ENCODE results near the gene GSTA2.
"Not testable (repeated sequence)": the region's sequence is repeated elsewhere in the genome, so short reads cannot be mapped to it uniquely, and the experiment has no call there.

Gene GSTA2

GRCh38 chr6:52718550-52718949 is 44.7 kb downstream of the GSTA2 start:
- H3K4ac ChIP-seq (ENCODE audit: low read depth in 1 of 2, low read length in 2 of 2), result no peak overlapping the region
- H3K9ac ChIP-seq (ENCODE audit: low read length), result no peak overlapping the region
- H3K14ac ChIP-seq (ENCODE audit: low read length in 2 of 2), result no peak overlapping the region
- H2BK15ac ChIP-seq (ENCODE audit: low read depth, poor library complexity, severe bottlenecking), result no peak overlapping the region
- H3K36me3 ChIP-seq (ENCODE audit: control insufficient read depth in 1 of 2, insufficient read depth in 2 of 2, low read depth in 1 of 2, low read length in 2 of 2), result no peaks in the 10 kb centered on the region
- no peak for DNase-seq
- no peak overlapping the region for H2AK5ac ChIP-seq (ENCODE audit: low read length, severe bottlenecking)
- peaks cover 0 to 2% of the 10 kb centered on the region in 2 experiments for H3K27me3 ChIP-seq (ENCODE audit: control insufficient read depth in 1 of 2, insufficient read depth in 1 of 2, low read length in 2 of 2)
- H3K4me3 ChIP-seq (ENCODE audit: insufficient read depth in 1 of 2, low read depth in 1 of 2, low read length in 2 of 2), result no peak overlapping the region
- no peak overlapping the region for H3K4me2 ChIP-seq (ENCODE audit: low read length, poor library complexity, severe bottlenecking)
- no peaks in the 10 kb centered on the region for H3K4me1 ChIP-seq (ENCODE audit: control insufficient read depth, insufficient read depth, low read depth, low read length)
- H3K9me3 ChIP-seq (ENCODE audit: control insufficient read depth, low read length), result no peaks in the 10 kb centered on the region
- H3K27ac ChIP-seq (ENCODE audit: low read length, poor library complexity, severe bottlenecking), result no peak overlapping the region
- no peak overlapping the region for H2BK12ac ChIP-seq (ENCODE audit: low read length in 2 of 2)
- no peaks in the 10 kb centered on the region for H3K79me1 ChIP-seq (replicated peaks; ENCODE audit: low read length, poor library complexity, severe bottlenecking)
- H3K18ac ChIP-seq (ENCODE audit: low read depth in 1 of 2, low read length in 2 of 2), result no peak overlapping the region
- no peak overlapping the region for H4K91ac ChIP-seq (ENCODE audit: low read length)
- H2BK120ac ChIP-seq (ENCODE audit: low read depth, low read length), result no peak overlapping the region
- H3K23ac ChIP-seq (ENCODE audit: low read length in 2 of 2), result no peak overlapping the region
- no peak overlapping the region for H2AFZ ChIP-seq (ENCODE audit: low read depth, low read length)
- H2BK5ac ChIP-seq (ENCODE audit: low read depth, low read length, poor library complexity, severe bottlenecking), result no peak overlapping the region
- H4K8ac ChIP-seq (ENCODE audit: low read length), result no peak overlapping the region

DNA sequence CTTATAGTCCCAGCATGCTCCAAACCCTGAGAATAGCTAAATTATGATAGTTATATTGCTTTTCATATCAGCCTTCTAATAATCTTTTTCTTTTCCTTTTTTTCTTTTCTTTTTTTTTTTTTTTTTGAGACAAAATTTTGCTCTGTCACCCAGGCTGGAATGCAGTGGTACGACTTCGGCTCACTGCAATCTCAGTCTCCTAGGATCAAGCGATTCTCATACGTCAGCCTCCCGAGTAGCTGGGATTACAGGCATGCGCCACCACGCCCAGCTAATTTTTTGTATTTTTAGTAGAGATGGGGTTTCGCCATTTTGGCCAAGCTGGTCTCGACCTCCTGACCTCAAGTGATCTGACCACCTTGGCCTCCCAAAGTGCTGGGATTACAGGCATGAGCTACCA is 48.5 kb downstream of the GSTA2 start:
- WGBS, result 82% methylated on average over 9 of the region's 9 CpGs
- H3K23ac ChIP-seq (ENCODE audit: low read length in 2 of 2); H3K4me2 ChIP-seq (ENCODE audit: low read length, poor library complexity, severe bottlenecking): not testable (repeated sequence)

GRCh38 chr6:52712136-52712535 is 51.1 kb downstream of the GSTA2 start:
- Histone ChIP-seq H3K14ac (ENCODE audit: low read length in 2 of 2) (no peak overlapping the region), H2AK5ac (ENCODE audit: low read length, severe bottlenecking) (no peak overlapping the region), H3K4me1 (ENCODE audit: control insufficient read depth, insufficient read depth, low read depth, low read length) (no peaks in the 10 kb centered on the region), H3K23ac (ENCODE audit: low read length in 2 of 2) (no peak overlapping the region), H2AFZ (ENCODE audit: low read depth, low read length) (no peak overlapping the region), H3K4ac (ENCODE audit: low read depth in 1 of 2, low read length in 2 of 2) (no peak overlapping the region), H2BK12ac (ENCODE audit: low read length in 2 of 2) (no peak overlapping the region), H4K91ac (ENCODE audit: low read length) (no peak overlapping the region), H3K9me3 (ENCODE audit: control insufficient read depth, low read length) (peaks cover 7% of the 10 kb centered on the region), H3K18ac (ENCODE audit: low read depth in 1 of 2, low read length in 2 of 2) (no peak overlapping the region), H3K27me3 (ENCODE audit: control insufficient read depth in 1 of 2, insufficient read depth in 1 of 2, low read length in 2 of 2) (peaks cover 0 to 4% of the 10 kb centered on the region in 2 experiments), H3K4me2 (ENCODE audit: low read length, poor library complexity, severe bottlenecking) (no peak overlapping the region), H2BK5ac (ENCODE audit: low read depth, low read length, poor library complexity, severe bottlenecking) (no peak overlapping the region), H2BK15ac (ENCODE audit: low read depth, poor library complexity, severe bottlenecking) (no peak overlapping the region), H3K9ac (ENCODE audit: low read length) (no peak overlapping the region), H3K27ac (ENCODE audit: low read length, poor library complexity, severe bottlenecking) (no peak overlapping the region), H3K79me1 (replicated peaks; ENCODE audit: low read length, poor library complexity, severe bottlenecking) (no peaks in the 10 kb centered on the region), H4K8ac (ENCODE audit: low read length) (no peak overlapping the region), H3K36me3 (ENCODE audit: control insufficient read depth in 1 of 2, insufficient read depth in 2 of 2, low read depth in 1 of 2, low read length in 2 of 2) (no peaks in the 10 kb centered on the region), H3K4me3 (ENCODE audit: insufficient read depth in 1 of 2, low read depth in 1 of 2, low read length in 2 of 2) (no peak overlapping the region), H2BK120ac (ENCODE audit: low read depth, low read length) (no peak overlapping the region)
- WGBS, result 71% methylated on average over 1 of the region's 2 CpGs
- no peak for DNase-seq

More for the DNA sequence above, 48.5 kb downstream of the GSTA2 start:
- H3K36me3 ChIP-seq (ENCODE audit: control insufficient read depth in 1 of 2, insufficient read depth in 2 of 2, low read depth in 1 of 2, low read length in 2 of 2); H3K79me1 ChIP-seq (replicated peaks; ENCODE audit: low read length, poor library complexity, severe bottlenecking); H2BK15ac ChIP-seq (ENCODE audit: low read depth, poor library complexity, severe bottlenecking); H3K14ac ChIP-seq (ENCODE audit: low read length in 2 of 2); H3K4me1 ChIP-seq (ENCODE audit: control insufficient read depth, insufficient read depth, low read depth, low read length); H3K27ac ChIP-seq (ENCODE audit: low read length, poor library complexity, severe bottlenecking); H3K27me3 ChIP-seq (ENCODE audit: control insufficient read depth in 1 of 2, insufficient read depth in 1 of 2, low read length in 2 of 2); H4K91ac ChIP-seq (ENCODE audit: low read length); H3K9ac ChIP-seq (ENCODE audit: low read length); H2BK120ac ChIP-seq (ENCODE audit: low read depth, low read length); H3K4me3 ChIP-seq (ENCODE audit: insufficient read depth in 1 of 2, low read depth in 1 of 2, low read length in 2 of 2); H2BK12ac ChIP-seq (ENCODE audit: low read length in 2 of 2); H3K4ac ChIP-seq (ENCODE audit: low read depth in 1 of 2, low read length in 2 of 2); H2BK5ac ChIP-seq (ENCODE audit: low read depth, low read length, poor library complexity, severe bottlenecking); DNase-seq; H2AFZ ChIP-seq (ENCODE audit: low read depth, low read length); H2AK5ac ChIP-seq (ENCODE audit: low read length, severe bottlenecking); H3K9me3 ChIP-seq (ENCODE audit: control insufficient read depth, low read length); H3K18ac ChIP-seq (ENCODE audit: low read depth in 1 of 2, low read length in 2 of 2); H4K8ac ChIP-seq (ENCODE audit: low read length): not testable (repeated sequence)

- no peaks in the 10 kb centered on the region for H3K79me1 ChIP-seq (replicated peaks; ENCODE audit: low read length, poor library complexity, severe bottlenecking)
- no peak overlapping the region for H2BK120ac ChIP-seq (ENCODE audit: low read depth, low read length)
- no peak overlapping the region for H4K8ac ChIP-seq (ENCODE audit: low read length)
- no peak overlapping the region for H3K4me3 ChIP-seq (ENCODE audit: insufficient read depth in 1 of 2, low read depth in 1 of 2, low read length in 2 of 2)
- no peaks in the 10 kb centered on the region for H3K4me1 ChIP-seq (ENCODE audit: control insufficient read depth, insufficient read depth, low read depth, low read length)
- no peak overlapping the region for H2AFZ ChIP-seq (ENCODE audit: low read depth, low read length)
- no peak overlapping the region for H3K23ac ChIP-seq (ENCODE audit: low read length in 2 of 2)
- no peak overlapping the region for H3K9ac ChIP-seq (ENCODE audit: low read length)
- H3K4ac ChIP-seq (ENCODE audit: low read depth in 1 of 2, low read length in 2 of 2), result no peak overlapping the region
- no peak overlapping the region for H3K27ac ChIP-seq (ENCODE audit: low read length, poor library complexity, severe bottlenecking)
- 70% methylated on average over 1 of the region's 3 CpGs for WGBS
- no peak overlapping the region for H2BK5ac ChIP-seq (ENCODE audit: low read depth, low read length, poor library complexity, severe bottlenecking)
- H3K27me3 ChIP-seq (ENCODE audit: control insufficient read depth in 1 of 2, insufficient read depth in 1 of 2, low read length in 2 of 2), result no peaks in the 10 kb centered on the region
- no peaks in the 10 kb centered on the region for H3K36me3 ChIP-seq (ENCODE audit: control insufficient read depth in 1 of 2, insufficient read depth in 2 of 2, low read depth in 1 of 2, low read length in 2 of 2)
- no peak overlapping the region for H3K14ac ChIP-seq (ENCODE audit: low read length in 2 of 2)
- no peak overlapping the region for H3K4me2 ChIP-seq (ENCODE audit: low read length, poor library complexity, severe bottlenecking)
- no peak for DNase-seq
- H2BK15ac ChIP-seq (ENCODE audit: low read depth, poor library complexity, severe bottlenecking), result no peak overlapping the region
- peaks cover 7% of the 10 kb centered on the region for H3K9me3 ChIP-seq (ENCODE audit: control insufficient read depth, low read length)
- no peak overlapping the region for H3K18ac ChIP-seq (ENCODE audit: low read depth in 1 of 2, low read length in 2 of 2)
- H2AK5ac ChIP-seq (ENCODE audit: low read length, severe bottlenecking), result no peak overlapping the region
- H2BK12ac ChIP-seq (ENCODE audit: low read length in 2 of 2), result no peak overlapping the region
- no peak overlapping the region for H4K91ac ChIP-seq (ENCODE audit: low read length)
These were observed 55.2 kb downstream of the GSTA2 start for GRCh38 chr6:52707963-52708680.

Data from mesenchymal stem cell (in vitro differentiated cells and primary cell).